NCI-H1048 (cell line): ENCODE data around the gene OR2A7.
"Not testable (repeated sequence)": the region's sequence is repeated elsewhere in the genome, so short reads cannot be mapped to it uniquely, and the experiment has no call there.

Source experiments
- DNase-seq: peaks from one replicate; lab custom pipeline; 2025; lab: John Stamatoyannopoulos, UW

OR2A7 gene

GRCh38 chr7:144252307-144252706 lies 12.3 kb downstream of the OR2A7 start:
- not testable (repeated sequence) for DNase-seq

DNA sequence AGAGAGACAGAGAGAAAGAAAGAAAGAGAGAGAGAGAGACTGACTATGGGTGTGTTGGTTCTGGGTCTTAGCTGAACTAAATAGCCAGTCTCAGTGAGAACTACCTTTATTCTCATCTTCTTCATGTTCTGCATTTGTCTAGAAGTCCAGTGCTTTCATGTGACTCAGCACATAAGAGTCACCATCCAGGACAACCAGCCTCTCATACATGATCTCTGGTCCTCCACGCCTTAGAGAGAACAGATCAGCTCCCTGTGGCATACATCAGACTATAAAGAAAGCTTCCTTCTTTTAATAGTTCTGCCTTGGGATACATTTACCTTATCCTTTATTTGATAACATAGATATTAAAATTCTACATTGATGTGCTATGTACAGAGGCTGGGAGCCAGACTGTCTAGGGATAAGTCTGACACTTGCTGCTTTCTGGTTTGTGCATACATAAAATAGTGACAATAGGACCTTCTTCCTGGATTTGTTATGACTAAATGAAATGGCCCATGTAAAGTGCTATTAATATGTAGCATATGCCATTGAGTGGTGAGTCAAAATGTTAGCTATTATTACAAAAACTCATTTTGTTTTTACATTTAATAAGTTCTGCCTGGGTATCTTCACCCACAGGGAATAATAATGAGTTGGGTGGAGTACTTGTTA lies 16.8 kb downstream of the OR2A7 start:
- not testable (repeated sequence) for DNase-seq

GRCh38 chr7:144246967-144247366 lies 17.6 kb downstream of the OR2A7 start:
- not testable (repeated sequence) for DNase-seq

DNA sequence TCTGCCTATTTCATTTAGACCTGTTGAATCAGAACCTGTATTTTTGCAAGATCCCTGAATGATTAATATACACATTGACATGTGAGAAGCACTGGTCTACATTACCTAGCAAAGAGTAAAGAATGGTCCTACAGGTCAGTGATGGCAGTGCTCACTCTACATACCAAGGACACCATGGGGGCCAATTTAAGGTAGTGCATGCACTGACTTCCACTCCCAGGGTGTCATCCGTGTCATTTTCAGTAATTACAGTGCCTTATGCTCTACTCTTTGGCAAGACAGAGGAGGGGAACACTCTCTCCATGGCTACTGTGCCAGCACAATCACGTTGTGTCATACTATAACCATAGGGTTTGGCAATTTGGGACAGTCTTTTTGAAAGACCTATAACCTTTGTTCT lies 19.2 kb downstream of the OR2A7 start:
- DNase-seq, result not testable (repeated sequence)

DNA sequence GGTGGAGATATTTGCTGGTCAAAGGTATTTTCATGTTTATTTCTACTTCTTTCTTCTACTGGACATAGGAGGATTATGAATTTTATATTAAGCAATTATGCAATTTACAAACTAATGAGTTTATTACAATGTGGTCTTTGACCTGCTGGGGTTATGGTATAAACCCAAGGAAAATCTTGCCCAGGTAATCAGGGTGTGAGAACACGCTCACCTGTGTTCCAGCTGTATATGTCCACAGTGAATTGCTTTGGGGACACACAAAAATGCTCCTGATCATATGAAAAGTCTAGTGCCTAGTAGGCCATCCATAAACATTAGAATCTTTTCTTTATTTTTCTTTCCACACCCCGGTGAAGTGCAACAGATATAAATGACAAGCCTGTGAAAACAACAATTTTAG lies 25.2 kb downstream of the OR2A7 start, which contains the start of gene OR2A42:
Gene OR2A42 (minus strand): TSS at position 241 of the 400 bp plus-strand sequence. CDS start 6,762 bp downstream, outside the sequence.
- not testable (repeated sequence) for DNase-seq

DNA sequence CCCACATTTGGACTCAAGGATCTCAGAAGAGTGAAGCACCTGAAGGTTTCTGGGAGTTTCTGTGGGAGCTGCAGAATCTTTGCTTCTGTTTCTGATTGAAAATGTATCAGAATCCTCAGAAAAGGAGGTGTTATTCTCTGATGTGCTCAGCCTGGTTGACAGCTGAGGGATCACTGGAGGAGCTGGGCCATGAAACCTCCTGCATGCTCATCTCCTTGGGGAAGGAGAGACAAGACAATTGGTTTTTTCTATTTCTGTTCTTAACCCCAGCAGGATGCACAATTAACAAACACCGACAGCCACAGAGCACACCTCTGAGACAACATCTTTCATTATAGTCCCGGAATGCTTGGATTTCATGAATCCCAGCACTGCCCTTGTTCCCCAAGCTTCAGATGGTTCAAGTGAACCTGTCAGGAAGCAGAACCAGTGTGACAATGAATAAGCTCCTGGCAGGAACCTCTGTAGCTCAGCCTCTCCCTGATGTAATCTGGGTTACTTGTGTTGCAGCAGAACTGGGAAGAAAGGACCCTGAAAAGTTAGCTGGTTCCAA lies 26.0 kb downstream of the OR2A7 start:
- DNase-seq, result not testable (repeated sequence)

GRCh38 chr7:144233039-144233438 lies 31.6 kb downstream of the OR2A7 start:
- not testable (repeated sequence) for DNase-seq

DNA sequence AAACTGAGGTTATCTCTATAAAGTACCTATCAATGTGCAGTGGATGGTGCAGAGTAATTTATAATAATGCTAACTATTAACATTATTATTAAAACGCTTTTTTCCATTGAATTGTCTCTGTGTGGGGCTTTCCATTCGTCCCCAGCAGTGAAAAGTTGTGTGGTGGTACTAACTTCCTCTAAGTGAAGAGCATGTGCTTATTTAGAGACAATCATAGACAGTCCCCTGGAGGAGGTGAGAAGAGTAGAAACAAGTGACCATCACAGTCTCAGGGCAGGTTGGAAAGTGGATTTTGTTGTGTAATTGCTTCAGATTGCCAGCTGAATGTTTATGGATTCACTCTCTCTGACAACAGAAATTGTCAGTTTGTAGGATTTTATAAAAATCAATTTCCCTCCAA lies 33.6 kb downstream of the OR2A7 start:
- not testable (repeated sequence) for DNase-seq

DNA sequence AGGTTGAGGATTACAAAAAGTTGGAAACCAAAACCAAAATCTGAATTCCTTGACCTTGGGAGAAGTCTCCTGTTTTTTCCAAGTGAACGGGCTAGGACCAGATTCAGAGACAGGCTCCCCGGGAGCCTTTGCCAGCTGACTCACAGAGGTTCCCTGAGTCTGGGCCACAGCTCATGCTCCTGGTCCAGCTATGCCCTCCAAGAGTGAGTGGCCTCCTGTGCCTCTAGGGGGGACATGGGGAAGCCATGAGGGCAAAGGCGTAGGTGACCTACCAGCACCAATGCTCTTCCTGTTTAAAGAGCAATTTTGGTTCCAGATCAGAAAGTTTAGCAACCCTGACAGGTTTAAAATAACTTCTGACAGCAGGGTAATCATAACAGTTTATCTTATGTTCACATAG lies 35.8 kb downstream of the OR2A7 start:
- DNase-seq, result not testable (repeated sequence)

- DNase-seq, result not testable (repeated sequence)
Observed at GRCh38 chr7:144226866-144227265, 37.7 kb downstream of the OR2A7 start.

GRCh38 chr7:144223675-144224074 lies 40.9 kb downstream of the OR2A7 start:
- DNase-seq, result not testable (repeated sequence)

GRCh38 chr7:144220531-144220930 lies 44.1 kb downstream of the OR2A7 start:
- not testable (repeated sequence) for DNase-seq

DNA sequence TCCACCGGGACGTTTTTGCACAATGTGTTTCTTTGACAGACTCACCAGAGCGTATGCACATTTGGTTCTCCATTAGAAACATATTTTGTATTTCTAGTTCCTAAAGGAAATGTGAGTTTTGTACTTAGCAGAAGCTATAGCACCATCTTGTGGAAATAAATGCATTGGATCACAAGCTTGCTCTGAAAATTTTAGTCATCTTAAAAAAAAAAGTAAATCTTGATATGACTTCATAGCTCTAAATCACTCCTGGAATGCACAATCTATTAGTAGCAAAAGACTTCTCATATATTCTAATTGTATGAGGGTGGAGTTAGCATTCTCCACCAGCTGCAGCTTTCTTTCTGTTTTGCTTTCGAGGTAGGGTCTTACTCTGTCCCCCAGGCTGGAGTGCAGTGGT lies 45.4 kb downstream of the OR2A7 start:
- not testable (repeated sequence) for DNase-seq

DNA sequence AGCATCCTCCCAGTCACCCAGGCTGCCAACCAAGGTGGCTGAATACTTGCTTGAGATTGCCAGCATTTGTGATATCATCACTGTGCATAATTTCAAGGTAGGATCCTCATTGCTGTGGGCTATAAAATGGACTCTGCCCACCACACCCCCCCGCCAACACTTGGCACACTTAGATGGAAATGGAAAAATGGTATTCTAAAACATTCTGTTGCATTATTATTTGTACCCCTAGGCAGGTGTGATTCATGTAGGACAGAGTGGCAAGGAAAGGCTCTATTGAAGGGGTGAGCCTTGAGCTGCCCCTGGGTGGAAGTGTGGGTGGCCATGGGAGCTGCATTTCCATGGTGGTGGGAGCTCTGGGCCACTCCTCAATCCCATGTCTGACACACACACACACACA lies 46.0 kb downstream of the OR2A7 start:
- not testable (repeated sequence) for DNase-seq

DNA sequence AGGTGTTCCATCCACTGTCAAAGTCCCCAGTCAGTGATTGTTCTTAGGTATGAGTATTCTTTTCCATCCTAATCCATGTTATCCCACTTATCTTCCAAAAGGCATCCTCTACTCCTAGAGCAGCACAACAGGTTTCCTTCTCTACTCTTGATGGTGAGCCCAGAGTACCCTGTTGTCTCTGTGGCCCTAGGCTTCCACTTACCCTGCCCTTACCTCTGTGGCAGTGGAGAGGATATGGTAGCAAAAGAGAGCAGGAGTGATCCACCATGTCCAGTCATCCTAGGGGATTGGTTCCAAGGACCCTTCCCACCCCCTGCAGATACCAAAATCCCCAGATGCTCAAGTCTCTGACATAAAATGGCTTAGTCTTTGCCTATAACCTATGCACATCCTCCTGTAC lies 47.4 kb downstream of the OR2A7 start:
- DNase-seq, result not testable (repeated sequence)
